ENCODE measurements around the gene ILKAP.
A peak's percentile ranks its signal among the peaks of the same experiment; 100 is the strongest.

ILKAP gene

GRCh38 chr2:238130111-238130695 lies 73.3 kb downstream of the ILKAP start:
- H3K9me3 Mint-ChIP-seq: no peaks in the 10 kb centered on the region
- no peak overlapping the region for H3K27ac Mint-ChIP-seq
- no peaks in the 10 kb centered on the region for H3K4me1 Mint-ChIP-seq
- CTCF ChIA-PET: interaction anchor here (1.1 kb wide), 1 partner anchor 21 kb away, joined by 3 read pairs; no protein-coding TSS in a partner anchor
- H3K36me3 Mint-ChIP-seq: no peaks in the 10 kb centered on the region
- H3K4me3 Mint-ChIP-seq: no peak overlapping the region
- no peak for DNase-seq
- no peaks in the 10 kb centered on the region for H3K27me3 Mint-ChIP-seq

DNA sequence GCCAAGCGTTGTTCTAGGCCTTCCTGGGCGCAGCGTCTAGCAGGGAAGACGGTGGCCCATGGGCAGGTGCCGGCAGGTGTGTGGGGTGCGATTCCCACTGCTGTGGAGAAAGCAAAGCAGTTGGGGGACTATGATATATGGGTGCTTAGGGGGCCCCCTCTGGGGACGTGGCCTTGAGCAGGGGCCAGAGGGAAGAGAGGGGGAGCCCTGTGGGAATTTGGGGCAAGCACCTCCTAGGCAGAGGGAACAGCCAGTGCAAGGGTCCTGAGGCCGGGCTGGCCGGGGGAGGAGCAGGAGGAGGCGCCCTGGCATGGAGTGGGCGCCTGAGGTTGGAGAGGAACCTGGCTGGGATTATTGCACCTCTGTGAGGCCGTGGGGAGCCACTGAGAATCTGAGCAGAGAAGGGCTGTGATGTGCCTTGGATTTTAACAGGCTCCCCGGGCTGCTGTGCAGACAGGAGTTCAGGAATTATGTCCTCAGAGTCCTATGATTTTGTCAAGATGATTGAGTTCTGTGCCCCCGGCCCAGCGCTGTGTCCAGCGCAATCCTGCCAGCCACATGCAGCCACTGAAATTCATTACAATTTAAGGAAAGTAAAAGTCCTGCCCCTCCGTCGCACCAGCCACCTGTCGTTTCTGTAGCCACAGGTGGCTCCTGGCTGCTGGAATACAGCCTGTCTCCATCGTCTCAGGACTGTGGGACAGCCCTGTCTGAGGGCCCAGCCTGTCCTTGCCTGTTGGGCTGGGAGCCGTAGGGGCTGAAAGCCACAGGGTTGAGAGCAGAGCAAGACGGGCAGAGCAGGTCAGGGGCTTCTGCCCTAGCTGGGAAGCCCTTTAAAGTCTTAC lies 74.1 kb downstream of the ILKAP start:
- no peak overlapping the region for H3K27ac Mint-ChIP-seq
- no peak for DNase-seq
- CTCF ChIA-PET: interaction anchor here (1.1 kb wide), 1 partner anchor 20 kb away, joined by 3 read pairs; no protein-coding TSS in a partner anchor
- no peak overlapping the region for H3K4me3 Mint-ChIP-seq
- no peaks in the 10 kb centered on the region for H3K9me3 Mint-ChIP-seq
- no peaks in the 10 kb centered on the region for H3K4me1 Mint-ChIP-seq
- H3K27me3 Mint-ChIP-seq: no peaks in the 10 kb centered on the region
- no peaks in the 10 kb centered on the region for H3K36me3 Mint-ChIP-seq

GRCh38 chr2:238128534-238129001 lies 74.9 kb downstream of the ILKAP start:
- Mint-ChIP-seq H3K4me3 (no peak overlapping the region), H3K4me1 (no peaks in the 10 kb centered on the region), H3K27ac (no peak overlapping the region), H3K36me3 (no peaks in the 10 kb centered on the region), H3K9me3 (no peaks in the 10 kb centered on the region), H3K27me3 (no peaks in the 10 kb centered on the region)
- no peak for DNase-seq
- CTCF ChIA-PET: no interaction called here

DNA sequence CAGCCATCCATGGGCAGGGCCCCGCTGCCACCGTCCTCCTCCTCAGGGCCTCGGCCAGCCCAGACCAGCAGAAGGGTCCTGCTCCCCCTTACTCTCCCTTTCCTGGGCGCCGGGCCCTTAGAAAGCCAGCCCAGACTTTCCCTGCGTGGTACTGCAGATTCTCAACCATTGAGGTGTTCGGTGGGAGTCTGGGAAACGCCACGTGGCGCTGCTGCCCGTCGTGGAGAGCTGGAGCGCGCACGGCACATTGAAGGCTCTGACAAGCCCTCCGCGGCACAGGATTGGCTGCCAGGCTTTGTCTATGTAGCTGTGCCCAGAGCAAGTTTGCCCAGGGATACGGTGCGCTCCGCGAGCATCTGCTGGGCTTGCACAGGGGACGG lies 75.4 kb downstream of the ILKAP start:
- CTCF ChIA-PET: no interaction called here
- Mint-ChIP-seq H3K27ac (no peak overlapping the region), H3K4me3 (no peak overlapping the region)

DNA sequence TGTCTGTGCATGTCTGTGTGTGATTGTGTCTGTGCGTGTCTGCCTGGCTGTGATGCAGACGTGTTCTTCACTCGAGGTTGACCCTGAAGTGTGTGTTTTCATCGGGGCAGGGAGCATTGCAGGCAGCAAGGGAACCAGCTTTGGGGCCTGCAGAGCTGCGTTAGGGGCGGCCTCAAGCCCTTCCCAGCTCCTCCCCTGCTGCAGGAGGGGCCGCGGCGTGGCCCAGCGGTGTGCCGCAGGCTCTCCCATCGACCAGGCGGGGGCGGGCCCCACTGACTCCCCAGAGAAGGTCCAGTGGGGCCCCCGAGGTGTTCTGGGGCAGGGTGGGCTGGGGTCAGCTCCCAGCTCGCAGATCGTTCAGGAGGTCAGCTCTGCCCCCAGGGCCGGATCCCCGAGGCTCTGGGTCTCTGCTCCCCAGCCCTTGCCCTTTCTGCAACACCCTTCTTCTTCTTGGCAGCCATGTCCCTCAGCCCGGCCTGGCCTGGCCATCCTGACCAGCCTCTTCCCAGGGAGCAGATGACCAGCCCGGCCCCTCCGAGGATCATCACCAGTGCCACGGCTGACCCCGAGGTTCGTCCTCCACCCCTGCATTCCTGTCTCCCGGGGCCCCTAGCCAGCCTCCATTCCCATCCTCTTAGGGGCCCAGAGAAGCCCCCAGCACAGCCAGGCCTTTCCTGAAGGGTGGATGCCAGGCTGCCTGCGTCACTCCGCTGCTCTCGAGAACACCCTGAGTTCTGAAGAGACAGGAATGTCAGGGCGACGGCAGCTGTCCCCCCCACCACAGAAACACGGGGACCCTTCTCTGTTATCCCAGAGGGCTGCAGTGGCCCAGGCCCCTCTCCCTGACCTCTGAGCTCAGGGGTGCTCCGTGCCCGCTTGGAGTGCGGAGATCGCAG lies 76.1 kb downstream of the ILKAP start:
- Mint-ChIP-seq H3K27ac (no peak overlapping the region), H3K27me3 (no peaks in the 10 kb centered on the region), H3K4me3 (no peak overlapping the region), H3K9me3 (no peaks in the 10 kb centered on the region), H3K4me1 (no peaks in the 10 kb centered on the region), H3K36me3 (no peaks in the 10 kb centered on the region)
- DNase-seq: peak; percentile 37
- CTCF ChIA-PET: interaction anchor here (1.0 kb wide), 2 partner anchors 11 to 36 kb away, joined by 3 to 4 read pairs; partner anchors contain the start of gene KLHL30

More for the DNA sequence above, 75.4 kb downstream of the ILKAP start:
- H3K27me3 Mint-ChIP-seq: no peaks in the 10 kb centered on the region
- DNase-seq: no peak
- H3K4me1 Mint-ChIP-seq: no peaks in the 10 kb centered on the region
- H3K9me3 Mint-ChIP-seq: no peaks in the 10 kb centered on the region
- H3K36me3 Mint-ChIP-seq: no peaks in the 10 kb centered on the region

DNA sequence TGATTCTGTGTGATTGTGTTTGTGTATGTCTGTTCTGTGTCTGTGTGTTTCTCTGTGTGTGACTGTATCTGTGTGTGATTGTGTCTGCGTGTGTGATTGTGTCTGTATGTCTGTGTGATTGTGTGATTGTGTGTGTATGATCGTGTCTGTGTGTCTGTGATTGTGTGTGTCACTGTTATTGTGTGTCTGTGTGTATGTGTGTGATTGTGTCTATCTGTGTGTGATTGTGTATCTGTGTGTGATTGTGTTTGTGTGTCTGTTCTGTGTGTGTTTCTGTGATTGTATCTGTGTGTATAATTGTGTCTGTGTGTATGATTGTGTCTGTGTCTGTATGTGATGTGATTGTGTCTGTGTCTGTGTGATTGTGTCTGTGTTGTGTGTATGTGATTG lies 76.7 kb downstream of the ILKAP start:
- CTCF ChIA-PET: interaction anchor here (1.0 kb wide), 2 partner anchors 11 to 37 kb away, joined by 3 to 4 read pairs; partner anchors contain the start of gene KLHL30
- no peaks in the 10 kb centered on the region for H3K4me1 Mint-ChIP-seq
- H3K9me3 Mint-ChIP-seq: no peaks in the 10 kb centered on the region
- H3K27ac Mint-ChIP-seq: no peak overlapping the region
- H3K36me3 Mint-ChIP-seq: no peaks in the 10 kb centered on the region
- H3K27me3 Mint-ChIP-seq: no peaks in the 10 kb centered on the region
- no peak overlapping the region for H3K4me3 Mint-ChIP-seq
- DNase-seq: no peak

DNA sequence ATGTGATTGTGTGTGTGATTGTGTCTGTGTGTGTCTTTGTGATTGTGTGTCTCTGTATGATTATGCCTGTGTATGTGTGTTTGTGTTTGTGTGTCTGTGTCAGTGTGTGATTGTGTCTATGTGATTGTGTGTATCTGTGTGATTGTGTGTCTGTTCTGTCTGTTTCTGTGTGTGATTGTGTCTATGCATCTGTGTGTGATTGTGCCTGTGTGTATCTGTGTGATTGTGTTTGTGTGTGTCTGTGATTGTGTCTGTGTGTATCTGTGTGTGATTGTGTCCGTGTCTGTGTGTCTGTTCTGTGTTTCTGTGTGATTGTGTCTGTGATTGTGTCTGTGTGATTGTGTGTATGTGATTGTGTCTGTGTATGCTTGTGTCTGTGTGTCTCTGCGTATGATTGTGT lies 77.2 kb downstream of the ILKAP start:
- no peak for DNase-seq
- Mint-ChIP-seq H3K4me1 (no peaks in the 10 kb centered on the region), H3K9me3 (no peaks in the 10 kb centered on the region), H3K36me3 (no peaks in the 10 kb centered on the region), H3K27ac (no peak overlapping the region), H3K4me3 (no peak overlapping the region), H3K27me3 (no peaks in the 10 kb centered on the region)
- CTCF ChIA-PET: no interaction called here

- Mint-ChIP-seq H3K27ac (no peak overlapping the region), H3K36me3 (no peaks in the 10 kb centered on the region), H3K4me3 (no peak overlapping the region), H3K27me3 (no peaks in the 10 kb centered on the region), H3K4me1 (no peaks in the 10 kb centered on the region), H3K9me3 (no peaks in the 10 kb centered on the region)
- CTCF ChIA-PET: no interaction called here
- DNase-seq: no peak
These were observed 78.2 kb downstream of the ILKAP start for GRCh38 chr2:238125127-238125885.

DNA sequence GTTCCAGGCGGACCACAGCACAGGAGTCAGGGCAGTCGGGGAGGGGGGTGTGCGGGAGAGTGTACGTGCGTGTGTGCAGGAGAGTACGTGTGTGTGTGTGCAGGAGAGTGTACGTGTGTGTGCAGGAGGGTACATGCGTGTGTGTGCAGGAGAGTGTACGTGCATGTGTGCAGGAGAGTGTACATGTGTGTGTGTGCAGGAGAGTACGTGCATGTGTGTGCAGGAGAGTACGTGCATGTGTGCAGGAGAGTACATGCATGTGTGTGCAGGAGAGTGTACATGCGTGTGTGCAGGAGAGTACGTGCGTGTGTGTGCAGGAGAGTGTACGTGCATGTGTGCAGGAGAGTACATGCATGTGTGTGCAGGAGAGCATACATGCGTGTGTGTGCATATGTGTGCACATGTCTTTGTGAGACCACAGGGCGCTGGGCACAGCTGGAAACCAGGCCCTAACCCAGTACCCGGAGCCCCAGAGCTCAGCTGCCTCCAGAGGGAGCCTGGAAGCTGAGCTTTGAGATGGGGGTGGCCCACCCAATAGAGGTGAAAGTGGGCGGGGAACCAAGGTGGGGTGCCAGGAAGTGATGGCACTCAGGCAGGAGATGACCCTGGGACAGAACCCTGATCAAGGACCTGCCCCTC lies 78.9 kb downstream of the ILKAP start:
- CTCF ChIA-PET: no interaction called here
- H3K9me3 Mint-ChIP-seq: no peaks in the 10 kb centered on the region
- H3K27ac Mint-ChIP-seq: no peak overlapping the region
- no peak for DNase-seq
- no peak overlapping the region for H3K4me3 Mint-ChIP-seq
- peaks cover 7% of the 10 kb centered on the region for H3K27me3 Mint-ChIP-seq
- H3K36me3 Mint-ChIP-seq: no peaks in the 10 kb centered on the region
- no peaks in the 10 kb centered on the region for H3K4me1 Mint-ChIP-seq

- H3K36me3 Mint-ChIP-seq: no peaks in the 10 kb centered on the region
- no peak for DNase-seq
- H3K4me3 Mint-ChIP-seq: no peak overlapping the region
- CTCF ChIA-PET: no interaction called here
- no peaks in the 10 kb centered on the region for H3K9me3 Mint-ChIP-seq
- H3K4me1 Mint-ChIP-seq: no peaks in the 10 kb centered on the region
- H3K27ac Mint-ChIP-seq: no peak overlapping the region
- H3K27me3 Mint-ChIP-seq: peaks cover 13% of the 10 kb centered on the region
These were observed 79.5 kb downstream of the ILKAP start for GRCh38 chr2:238123991-238124470.

DNA sequence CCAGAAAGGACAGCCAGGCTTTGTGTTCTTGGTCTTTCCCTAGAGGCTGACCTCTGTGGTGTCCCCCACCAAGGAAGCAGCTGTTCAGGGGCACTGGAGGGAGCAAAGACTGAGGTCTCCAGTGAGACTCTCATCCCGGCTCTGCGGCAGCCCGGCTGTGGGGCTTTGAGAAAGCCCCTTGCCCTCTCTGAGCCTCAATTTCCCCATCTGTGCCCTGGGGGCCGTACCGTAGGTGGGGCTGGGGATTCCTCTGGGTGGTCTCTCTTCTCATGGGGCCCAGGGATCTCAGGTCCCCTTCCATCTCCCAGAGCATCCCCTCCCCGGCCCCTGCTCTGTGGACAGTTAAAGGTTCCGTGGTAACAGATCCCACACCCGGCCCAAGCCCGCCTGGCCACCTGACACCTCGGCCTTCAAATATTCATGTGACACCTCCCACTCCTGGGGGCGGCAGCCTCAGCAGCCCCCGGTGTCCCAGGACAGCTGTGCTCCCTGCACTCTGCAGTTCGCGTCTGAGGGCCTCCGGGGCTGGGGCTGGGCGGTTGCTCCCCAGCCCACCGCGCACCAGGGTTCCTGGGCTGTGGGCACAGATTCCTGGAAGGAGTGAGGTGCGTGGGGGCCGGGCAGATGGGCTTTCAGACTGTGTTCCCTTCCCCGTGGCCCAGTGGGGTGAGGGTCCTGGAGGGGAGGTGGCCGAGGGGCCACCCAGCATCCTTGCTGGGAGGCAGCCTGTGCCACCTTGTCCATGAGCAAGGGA lies 80.1 kb downstream of the ILKAP start:
- H3K4me1 Mint-ChIP-seq: no peaks in the 10 kb centered on the region
- no peaks in the 10 kb centered on the region for H3K9me3 Mint-ChIP-seq
- no peak for DNase-seq
- no peak overlapping the region for H3K4me3 Mint-ChIP-seq
- peaks cover 19% of the 10 kb centered on the region for H3K27me3 Mint-ChIP-seq
- CTCF ChIA-PET: no interaction called here
- H3K36me3 Mint-ChIP-seq: no peaks in the 10 kb centered on the region
- no peak overlapping the region for H3K27ac Mint-ChIP-seq

GRCh38 chr2:238122287-238123217 lies 80.9 kb downstream of the ILKAP start:
- no peaks in the 10 kb centered on the region for H3K36me3 Mint-ChIP-seq
- H3K4me3 Mint-ChIP-seq: no peak overlapping the region
- CTCF ChIA-PET: no interaction called here
- no peaks in the 10 kb centered on the region for H3K4me1 Mint-ChIP-seq
- H3K27ac Mint-ChIP-seq: no peak overlapping the region
- no peaks in the 10 kb centered on the region for H3K9me3 Mint-ChIP-seq
- no peak for DNase-seq
- H3K27me3 Mint-ChIP-seq: peaks cover 27% of the 10 kb centered on the region

All from activated naive CD4-positive, alpha-beta T cell treated with anti-CD3 and anti-CD28 coated beads, Interleukin-2, amount 10 ng/mL, durations not matched to agents 7 days and 5 days (primary cell).